GM10266 (cell line): ENCODE data around the gene ZBED3.

ENCODE experiments used
- DNase-seq: peaks from one replicate; pipeline ENCODE4 v3.0.0; 2012; ENCODE audit errors: extremely low spot score
- TF ChIP-seq, protein P1 (sequence below): IDR thresholded peaks from 2 replicates; pipeline ENCODE4 v1.5.1; 2012; ENCODE audit warnings: mild to moderate bottlenecking, low read depth; ENCODE audit not compliant: control insufficient read depth, insufficient read depth; ENCODE audit errors: missing control alignments

Gene ZBED3

DNA sequence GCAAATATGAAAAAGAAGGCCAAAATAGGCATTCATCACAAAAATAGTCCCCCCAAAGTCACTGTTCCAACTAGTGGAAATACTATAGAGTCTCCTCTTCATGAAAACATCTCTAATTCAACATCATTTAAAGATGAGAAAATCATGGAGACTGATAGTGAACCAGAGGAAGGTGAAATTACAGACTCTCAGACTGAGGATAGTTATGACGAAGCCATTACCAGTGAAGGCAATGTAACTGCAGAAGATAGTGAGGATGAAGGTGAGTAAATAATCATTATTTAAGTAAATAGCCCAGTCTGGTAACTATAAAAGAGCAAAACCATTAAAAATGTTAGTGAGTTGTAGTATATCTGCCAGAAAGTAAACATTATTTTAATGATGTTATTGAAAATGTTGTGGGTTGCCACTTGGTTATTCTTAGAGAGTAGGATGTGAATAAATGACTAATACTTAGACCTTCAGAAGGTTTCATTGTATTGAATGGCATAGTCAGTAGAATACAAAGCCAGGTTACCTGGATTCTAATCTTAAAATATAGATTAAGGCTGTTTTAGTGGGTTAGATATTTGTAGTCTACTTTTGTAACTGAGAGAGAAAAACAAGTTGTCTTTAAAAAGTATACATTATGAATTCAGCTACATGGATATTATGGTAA lies 40.5 kb downstream of the ZBED3 start:
- TF ChIP-seq, protein P1, sequence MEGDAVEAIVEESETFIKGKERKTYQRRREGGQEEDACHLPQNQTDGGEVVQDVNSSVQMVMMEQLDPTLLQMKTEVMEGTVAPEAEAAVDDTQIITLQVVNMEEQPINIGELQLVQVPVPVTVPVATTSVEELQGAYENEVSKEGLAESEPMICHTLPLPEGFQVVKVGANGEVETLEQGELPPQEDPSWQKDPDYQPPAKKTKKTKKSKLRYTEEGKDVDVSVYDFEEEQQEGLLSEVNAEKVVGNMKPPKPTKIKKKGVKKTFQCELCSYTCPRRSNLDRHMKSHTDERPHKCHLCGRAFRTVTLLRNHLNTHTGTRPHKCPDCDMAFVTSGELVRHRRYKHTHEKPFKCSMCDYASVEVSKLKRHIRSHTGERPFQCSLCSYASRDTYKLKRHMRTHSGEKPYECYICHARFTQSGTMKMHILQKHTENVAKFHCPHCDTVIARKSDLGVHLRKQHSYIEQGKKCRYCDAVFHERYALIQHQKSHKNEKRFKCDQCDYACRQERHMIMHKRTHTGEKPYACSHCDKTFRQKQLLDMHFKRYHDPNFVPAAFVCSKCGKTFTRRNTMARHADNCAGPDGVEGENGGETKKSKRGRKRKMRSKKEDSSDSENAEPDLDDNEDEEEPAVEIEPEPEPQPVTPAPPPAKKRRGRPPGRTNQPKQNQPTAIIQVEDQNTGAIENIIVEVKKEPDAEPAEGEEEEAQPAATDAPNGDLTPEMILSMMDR = no peak
- DNase-seq = no peak

DNA sequence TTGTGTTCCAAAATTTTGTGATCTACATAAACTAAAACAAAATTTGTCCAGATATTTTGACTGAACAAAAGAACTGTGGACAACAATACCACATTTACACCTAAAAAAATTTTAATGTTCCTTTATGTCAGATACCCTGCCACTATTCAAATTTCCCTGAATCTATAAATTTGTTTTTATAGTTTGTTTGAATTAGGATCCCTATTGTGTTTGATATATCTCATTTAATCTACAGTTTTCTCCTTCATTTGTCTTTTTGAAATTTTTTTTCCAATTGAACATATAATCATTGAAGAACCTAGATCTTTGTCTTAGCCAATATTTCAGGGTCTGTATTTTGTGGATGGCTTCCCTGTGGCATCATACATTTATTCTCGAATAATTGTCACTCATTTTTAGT lies 51.1 kb downstream of the ZBED3 start:
- no peak for DNase-seq
- TF ChIP-seq, protein P1 = no peak

DNA sequence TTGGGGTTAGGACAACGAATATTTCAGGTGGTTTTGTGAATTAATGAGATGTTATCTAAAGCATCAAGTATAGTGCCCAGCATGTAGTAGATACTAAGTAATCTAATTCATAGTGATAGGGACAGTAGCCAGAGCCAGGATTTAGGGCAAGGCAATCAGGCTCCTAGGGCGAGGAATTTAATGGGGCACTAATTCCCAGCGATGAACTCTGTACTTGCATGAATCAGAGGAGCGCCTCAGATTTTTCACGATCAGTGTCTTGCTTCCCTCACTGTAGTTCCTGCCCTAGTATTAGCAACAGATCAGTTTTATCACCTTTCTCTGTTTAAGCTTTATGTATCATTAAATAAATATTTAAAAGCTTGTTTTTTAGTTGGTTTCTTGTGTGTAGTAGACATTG lies 53.7 kb downstream of the ZBED3 start:
- no peak for DNase-seq
- TF ChIP-seq, protein P1 = no peak

DNA sequence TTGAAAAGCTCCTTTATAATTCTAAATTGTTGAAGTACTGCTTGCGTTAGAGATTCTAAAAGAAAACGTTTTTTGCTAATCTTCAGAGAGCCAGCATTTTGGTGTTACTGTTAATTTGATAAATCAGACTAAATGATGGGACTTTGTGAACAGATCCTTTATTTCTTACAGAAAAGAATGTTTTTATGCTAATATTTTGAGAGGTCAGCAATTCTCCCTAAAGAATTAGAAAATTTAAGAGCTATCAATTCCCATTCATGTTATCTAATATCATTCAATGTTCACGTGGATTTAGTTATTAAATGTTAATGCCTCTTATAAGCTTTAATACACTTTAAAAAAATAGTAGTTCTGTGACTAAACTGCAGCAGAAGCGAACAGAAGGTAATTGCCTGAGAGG lies 54.5 kb downstream of the ZBED3 start:
- DNase-seq = no peak
- TF ChIP-seq, protein P1 = no peak

DNA sequence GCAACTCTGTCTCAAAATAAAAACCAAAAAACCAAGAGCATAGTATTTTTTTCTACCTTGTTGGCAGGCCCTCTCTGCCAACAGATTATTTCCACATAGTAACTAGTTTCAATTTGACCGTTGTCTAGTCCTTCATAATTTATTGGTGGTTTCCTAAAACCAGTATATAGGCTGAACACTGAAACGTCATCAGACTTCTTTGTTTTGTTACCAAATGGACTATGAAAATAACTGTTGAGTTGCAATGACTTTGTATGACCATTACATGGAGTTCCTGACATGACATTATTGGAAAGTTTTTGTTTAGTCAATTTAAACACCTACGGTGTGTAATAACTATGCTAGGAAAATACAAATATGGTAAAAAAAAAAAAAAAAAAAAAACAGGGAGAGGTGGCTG lies 55.2 kb downstream of the ZBED3 start:
- DNase-seq = no peak
- TF ChIP-seq, protein P1 = no peak

DNA sequence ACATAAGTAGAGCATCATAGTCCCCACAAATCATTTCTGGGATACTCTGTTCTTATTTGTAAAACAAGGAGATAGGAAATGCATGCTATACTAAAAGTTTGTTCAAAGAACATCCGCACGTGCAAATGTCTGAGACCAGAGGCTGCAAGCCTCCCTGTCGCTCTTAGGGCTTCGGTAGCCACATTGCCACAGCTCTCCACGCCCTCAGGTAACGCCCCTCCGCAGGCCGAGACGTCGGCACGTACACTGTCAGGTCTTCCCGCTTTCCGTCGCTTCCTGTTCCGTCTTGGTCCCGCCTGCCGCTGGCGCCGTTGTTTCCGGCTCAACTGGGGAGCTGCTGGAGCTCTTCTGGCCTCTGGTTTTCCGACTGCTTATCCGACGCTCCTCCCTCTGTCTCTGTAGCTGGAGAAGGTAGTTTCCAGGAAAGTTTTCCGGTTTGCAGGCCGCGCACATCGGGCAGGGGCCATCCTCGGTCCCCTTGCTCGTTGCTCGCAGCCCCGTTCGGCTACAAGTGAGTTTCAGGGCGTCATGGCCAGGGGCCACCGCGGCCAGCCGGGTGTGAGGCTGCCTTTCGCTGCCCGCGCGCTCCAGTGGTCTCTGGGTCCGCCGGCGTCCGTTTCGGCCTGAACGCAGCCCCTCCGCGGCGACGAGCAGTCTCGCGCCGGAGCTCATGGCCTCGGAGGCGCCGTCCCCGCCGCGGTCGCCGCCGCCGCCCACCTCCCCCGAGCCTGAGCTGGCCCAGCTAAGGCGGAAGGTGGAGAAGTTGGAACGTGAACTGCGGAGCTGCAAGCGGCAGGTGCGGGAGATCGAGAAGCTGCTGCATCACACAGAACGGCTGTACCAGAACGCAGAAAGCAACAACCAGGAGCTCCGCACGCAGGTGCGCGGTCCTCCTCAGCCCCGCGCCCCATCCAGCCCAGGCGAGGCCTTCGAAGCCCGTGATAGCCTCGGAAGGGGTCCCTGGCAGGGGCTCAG lies 56.7 kb downstream of the ZBED3 start, which contains the start of gene AGGF1:
AGGF1 (plus strand) TSS at position 308 of the 975 bp plus-strand sequence; CDS start at position 671, 363 bp downstream.
- TF ChIP-seq, protein P1 = no peak
- DNase-seq = peak; percentile 94
